Liver (tissue), 9 donors: ENCODE measurements around the gene IRAK3. TPM values are rescaled to one million over a fixed set of nuclear protein-coding genes. Genes with fewer than 3 reads are reported as not detected.
A peak's percentile ranks its signal among the peaks of the same experiment; 100 is the strongest.

ENCODE experiments used
- DNase-seq: peaks from one replicate; pipeline ENCODE4 v3.0.0-alpha.2; 2017; ENCODE audit warnings: low spot score
- H3K27ac ChIP-seq, 2 donors: one replicate each; pipeline ENCODE4 v1.7.0; 2013; ENCODE audit warnings: inconsistent platforms in 2 of 2, low read length in 2 of 2, control low read depth in 1 of 2, low read depth in 1 of 2, mild to moderate bottlenecking in 1 of 2
- H3K27me3 ChIP-seq, 4 donors: one replicate each; pipeline versions ENCODE4 v1.6.1 to v1.7.0; 2013; ENCODE audit warnings: low read length in 3 of 4, inconsistent platforms in 1 of 4, mild to moderate bottlenecking in 1 of 4, moderate library complexity in 1 of 4; ENCODE audit not compliant: control insufficient read depth in 4 of 4, insufficient read depth in 4 of 4
- H3K36me3 ChIP-seq, 4 donors: one replicate each; pipeline versions ENCODE4 v1.6.1 to v1.7.0; 2013; ENCODE audit warnings: low read length in 3 of 4, mild to moderate bottlenecking in 3 of 4, low read depth in 1 of 4, moderate library complexity in 1 of 4; ENCODE audit not compliant: control insufficient read depth in 4 of 4, insufficient read depth in 3 of 4
- H3K4me1 ChIP-seq, 4 donors: one replicate each; pipeline versions ENCODE4 v1.6.1 to v1.7.0; 2013; ENCODE audit warnings: low read length in 3 of 4, mild to moderate bottlenecking in 3 of 4, moderate library complexity in 1 of 4; ENCODE audit not compliant: control insufficient read depth in 4 of 4, insufficient read depth in 4 of 4
- H3K4me3 ChIP-seq, 3 donors: one replicate each; pipeline versions ENCODE4 v1.6.1 to v1.7.0; 2013; ENCODE audit warnings: low read length in 3 of 3, control low read depth in 1 of 3, low read depth in 1 of 3, mild to moderate bottlenecking in 1 of 3
- H3K9ac ChIP-seq, 2 donors: one replicate each; pipeline ENCODE4 v1.7.0; 2013; ENCODE audit warnings: low read length in 2 of 2, mild to moderate bottlenecking in 2 of 2, moderate library complexity in 2 of 2, control low read depth in 1 of 2, low read depth in 1 of 2
- H3K9me3 ChIP-seq, 4 donors: one replicate each; pipeline versions ENCODE4 v1.6.1 to v1.7.0; 2013; ENCODE audit warnings: low read length in 3 of 4; ENCODE audit not compliant: control insufficient read depth in 4 of 4
- ATF3 ChIP-seq: IDR thresholded peaks from 2 replicates; pipeline ENCODE4 v1.6.1; 2016; ENCODE audit warnings: antibody characterized with exemption
- CTCF ChIP-seq: fragments of 150-350 bp; IDR thresholded peaks from 2 replicates; pipeline ENCODE4 v1.5.1; 2017; ENCODE audit warnings: improper control_type of control experiment, low read depth, low read length; ENCODE audit not compliant: missing input control
- EGR1 ChIP-seq, 2 donors: IDR thresholded peaks; 2 replicates each; pipeline ENCODE4 v1.6.1; 2016 to 2018; ENCODE audit warnings: antibody characterized with exemption in 2 of 2, low read depth in 2 of 2
- FOXA1 ChIP-seq: IDR thresholded peaks from 2 replicates; pipeline ENCODE4 v1.6.1; 2016; ENCODE audit warnings: antibody characterized with exemption
- FOXA2 ChIP-seq: IDR thresholded peaks from 2 replicates; pipeline ENCODE4 v1.6.1; 2016; ENCODE audit warnings: antibody characterized with exemption
- GABPA ChIP-seq, 2 donors: IDR thresholded peaks in 1 of 2; conservative IDR thresholded peaks in 1 of 2; 2 replicates each; pipeline ENCODE4 v1.6.1; 2016; ENCODE audit warnings: antibody characterized with exemption in 2 of 2, mild to moderate bottlenecking in 1 of 2, moderate library complexity in 1 of 2
- HNF4A ChIP-seq, 2 donors: conservative IDR thresholded peaks; 2 replicates each; pipeline ENCODE4 v1.6.1; 2016; ENCODE audit warnings: antibody characterized with exemption in 2 of 2, mild to moderate bottlenecking in 2 of 2
- HNF4G ChIP-seq: IDR thresholded peaks from 2 replicates; pipeline ENCODE4 v1.6.1; 2016; ENCODE audit warnings: antibody characterized with exemption
- JUND ChIP-seq, 2 donors: IDR thresholded peaks; 2 replicates each; pipeline ENCODE4 v1.6.1; 2016; ENCODE audit warnings: antibody characterized with exemption in 2 of 2
- MAX ChIP-seq: IDR thresholded peaks from 2 replicates; pipeline ENCODE4 v1.6.1; 2016; ENCODE audit warnings: antibody characterized with exemption
- NR2F2 ChIP-seq: IDR thresholded peaks from 2 replicates; pipeline ENCODE4 v1.6.1; 2016; ENCODE audit warnings: antibody characterized with exemption
- RAD21 ChIP-seq, 2 donors: IDR thresholded peaks; 2 replicates each; pipeline ENCODE4 v1.6.1; 2016; ENCODE audit warnings: antibody characterized with exemption in 2 of 2, mild to moderate bottlenecking in 2 of 2
- REST ChIP-seq: IDR thresholded peaks from 2 replicates; pipeline ENCODE4 v1.6.1; 2016; ENCODE audit warnings: antibody characterized with exemption, mild to moderate bottlenecking
- RXRA ChIP-seq, 2 donors: IDR thresholded peaks; 2 replicates each; pipeline ENCODE4 v1.6.1; 2017 to 2018; ENCODE audit warnings: antibody characterized with exemption in 2 of 2, mild to moderate bottlenecking in 1 of 2
- SP1 ChIP-seq: IDR thresholded peaks from 2 replicates; pipeline ENCODE4 v1.6.1; 2018; ENCODE audit warnings: antibody characterized with exemption, mild to moderate bottlenecking
- TAF1 ChIP-seq: conservative IDR thresholded peaks from 2 replicates; pipeline ENCODE4 v1.6.1; 2016; ENCODE audit warnings: antibody characterized with exemption, mild to moderate bottlenecking
- YY1 ChIP-seq: IDR thresholded peaks from 2 replicates; pipeline ENCODE4 v1.6.1; 2016; ENCODE audit warnings: antibody characterized with exemption, mild to moderate bottlenecking
- ZBTB33 ChIP-seq: IDR thresholded peaks from 2 replicates; pipeline ENCODE4 v1.6.1; 2016; ENCODE audit warnings: antibody characterized with exemption
- WGBS: extraction: QIAGEN DNeasy Blood & Tissue Kit; methylation state at CpG from one replicate; pipeline ENCODE4 v1.1.7; 2013; 5-methylcytosine and 5-hydroxymethylcytosine counted together
- polyA plus RNA-seq, 2 donors: library from polyadenylated mRNA; stranded (reverse) in 1 of 2; unstranded in 1 of 2; fragments of 200-250 nt in 1 of 2; fragments of >200 nt in 1 of 2; fragmentation: Nextera tagmentation in 1 of 2; extraction: Ambion mirVana in 1 of 2; gene quantifications; one replicate each; pipeline versions ENCODE4 v1.2.1 to v1.2.3, GENCODE V29; 2013 to 2015
- total RNA-seq, 2 donors: library from RNA; depleted of rRNA; stranded (reverse); fragments of >200 nt; gene quantifications; one replicate each; pipeline ENCODE4 v1.2.3, GENCODE V29; 2014
- donor health status: healthy.
- donor health status: healthy.
- donor health status: healthy.
- donor health status: healthy.
- donor health status: healthy.

IRAK3 gene
- total and polyA plus RNA-seq, 4 donors = 1.1 to 8.6 (median 3.5) TPM

- TF ChIP-seq CTCF (no peak), RXRA (IDR thresholded peaks at IDR 0.05) (no peak), ATF3 (no peak)
These were observed 108.9 kb downstream of the IRAK3 start (continued) for GRCh38 chr12:66297923-66298322.

- TF ChIP-seq YY1 (peak; percentile 88), ATF3 (no peak), REST (peak; percentile 53), JUND (IDR thresholded peaks at IDR 0.05) (no peak), EGR1 (IDR thresholded peaks at IDR 0.05; ENCODE audit: low read depth in 2 of 2) (peak in 1 of 2 donors; percentile 81), SP1 (peak; percentile 81), ZBTB33 (peak; percentile 81), RAD21 (IDR thresholded peaks at IDR 0.05) (peak in 1 of 2 donors; percentile 36), NR2F2 (no peak), TAF1 (peak; percentile 64), GABPA (IDR thresholded peaks at IDR 0.05 in 1 of 2, conservative IDR thresholded peaks at IDR 0.05 in 1 of 2) (peak; percentile 29 to 88), RXRA (IDR thresholded peaks at IDR 0.05) (peak; percentile 79 to 81), CTCF (peak; percentile 11), FOXA1 (peak; percentile 37), MAX (peak; percentile 97), FOXA2 (no peak), HNF4A (conservative IDR thresholded peaks at IDR 0.05) (peak; percentile 4 to 40), HNF4G (no peak)
- Histone ChIP-seq H3K4me1 (peaks cover 2 to 12% (median 3%) of the 10 kb centered on the region in 4 donors), H3K27ac (peak within 1 kb of the TSS; percentile 80 to 81), H3K27me3 (no peaks in the 10 kb centered on the region), H3K4me3 (peak within 1 kb of the TSS; percentile 62 to 97 (median 90)), H3K36me3 (peaks cover 0 to 5% (median 0%) of the 10 kb centered on the region in 4 donors), H3K9me3 (no peaks in the 10 kb centered on the region), H3K9ac (peak within 1 kb of the TSS; percentile 40 to 90)
- WGBS = under 1% methylated on average over 45 of the region's 45 CpGs
- peak; percentile 99 for DNase-seq
These were observed 113.2 kb downstream of the IRAK3 start, which contains the start of gene HELB for GRCh38 chr12:66301944-66302826. HELB (plus strand) TSS chr12:66302493; CDS start chr12:66302604, 111 bp downstream.
